Measurements from ENCODE around the gene SYT1. TPM values are rescaled to one million over a fixed set of nuclear protein-coding genes. Genes with fewer than 3 reads are reported as not detected.

SYT1 gene
- total and polyA plus RNA-seq, 2 of the 8 experiments (the other 6 are each of a cell fraction or from before 2014, with no cell fraction given): 11.0 to 34.6 TPM

DNA sequence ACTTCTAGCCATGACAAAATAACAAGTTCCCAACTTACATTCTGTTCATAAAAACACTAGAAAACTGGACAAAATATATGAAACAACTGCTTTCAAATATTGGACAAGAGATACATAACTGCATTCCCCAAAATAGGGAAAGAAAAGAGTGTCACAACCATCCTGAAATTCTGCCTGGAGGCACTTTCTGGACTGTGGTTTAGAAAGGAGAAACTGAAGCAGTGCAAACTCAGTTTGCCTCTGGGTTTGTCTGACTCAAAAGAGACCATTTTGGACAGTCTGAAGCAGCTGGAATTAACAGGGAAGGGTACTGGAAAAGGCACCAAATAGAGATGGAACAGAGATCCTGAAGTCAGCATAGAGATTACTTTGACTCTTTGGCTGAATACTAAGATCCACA is 11.3 kb upstream of the SYT1 start (continued):
- TF ChIP-seq PHF8 (conservative IDR thresholded peaks at IDR 0.05; ENCODE audit: low read depth, low read length) (no peak), CBX8 (IDR thresholded peaks at IDR 0.05; ENCODE audit: borderline replicate concordance, low read depth, low read length) (no peak), SIRT6 (IDR thresholded peaks at IDR 0.05; ENCODE audit: low read length) (no peak), FOSL1 (IDR thresholded peaks at IDR 0.05; ENCODE audit: insufficient read depth, low read depth, low read length) (no peak), EP300 (IDR thresholded peaks at IDR 0.05; ENCODE audit: borderline replicate concordance in 1 of 2, low read depth in 2 of 2, low read length in 2 of 2) (no peak)

Measured in H1 (cell line).